ENCODE data around the gene EREG.

- TF ChIP-seq CSDC2 (CRISPR knock-in tag; IDR thresholded peaks at IDR 0.05), result no peak
- TF ChIP-seq TCF4 (CRISPR knock-in tag; IDR thresholded peaks at IDR 0.05; ENCODE audit: borderline replicate concordance), result no peak
- TF ChIP-seq ZC3H10 (CRISPR knock-in tag; IDR thresholded peaks at IDR 0.05), result no peak
- no peak for TF ChIP-seq OSR1 (CRISPR knock-in tag; IDR thresholded peaks at IDR 0.05)
Measured at GRCh38 chr4:74374128-74374527, 9.2 kb downstream of the EREG start.

Measured in SK-N-SH treated with all-trans-retinoic acid at 6 μM for 48 hours (cell line).